Stimulated activated memory B cell treated with anti-CD40 and anti-IgM and Interleukin-4, amounts not matched to agents 10 μg/mL and 1 μg/mL and 100 μg/mL, for 72 hours (primary cell): ENCODE results near the gene HIVEP3.

ENCODE experiments used
- ATAC-seq: fragments of 150-1000 bp; cut with Tn5 transposase; 2 replicates; pipeline ENCODE4 v1.10.0; 2021
- H3K27ac Mint-ChIP-seq: one replicate; pipeline ENCODE4 v1.8.0; 2022; ENCODE audit warnings: mild to moderate bottlenecking, mixed read lengths
- H3K27me3 Mint-ChIP-seq: one replicate; pipeline ENCODE4 v1.8.0; 2022; ENCODE audit warnings: mixed read lengths
- H3K36me3 Mint-ChIP-seq: one replicate; pipeline ENCODE4 v1.8.0; 2022; ENCODE audit warnings: mixed read lengths
- H3K4me1 Mint-ChIP-seq: one replicate; pipeline ENCODE4 v1.8.0; 2022; ENCODE audit warnings: mixed read lengths
- H3K4me3 Mint-ChIP-seq: one replicate; pipeline ENCODE4 v1.8.0; 2022; ENCODE audit warnings: mild to moderate bottlenecking, moderate library complexity, mixed read lengths
- H3K9me3 Mint-ChIP-seq: one replicate; pipeline ENCODE4 v1.8.0; 2022; ENCODE audit warnings: mixed read lengths

HIVEP3 gene

GRCh38 chr1:41842326-41842725 is 76.4 kb downstream of the HIVEP3 start:
- Mint-ChIP-seq H3K36me3 (no peaks in the 10 kb centered on the region), H3K9me3 (no peaks in the 10 kb centered on the region), H3K4me3 (no peak overlapping the region), H3K4me1 (peaks cover 14% of the 10 kb centered on the region), H3K27me3 (peaks cover 14% of the 10 kb centered on the region), H3K27ac (no peak overlapping the region)
- ATAC-seq, result no peak

GRCh38 chr1:41840592-41841246 is 78.0 kb downstream of the HIVEP3 start:
- Mint-ChIP-seq H3K9me3 (no peaks in the 10 kb centered on the region), H3K36me3 (no peaks in the 10 kb centered on the region), H3K27ac (no peak overlapping the region), H3K4me1 (peaks cover 8% of the 10 kb centered on the region), H3K27me3 (peaks cover 14% of the 10 kb centered on the region), H3K4me3 (no peak overlapping the region)
- peak; percentile 55 for ATAC-seq

- H3K9me3 Mint-ChIP-seq, result no peaks in the 10 kb centered on the region
- H3K27me3 Mint-ChIP-seq, result peaks cover 14% of the 10 kb centered on the region
- no peak overlapping the region for H3K4me3 Mint-ChIP-seq
- no peaks in the 10 kb centered on the region for H3K36me3 Mint-ChIP-seq
- no peak overlapping the region for H3K27ac Mint-ChIP-seq
- no peak for ATAC-seq
- peaks cover 8% of the 10 kb centered on the region for H3K4me1 Mint-ChIP-seq
Measured at GRCh38 chr1:41838266-41838665, 80.5 kb downstream of the HIVEP3 start.

- no peaks in the 10 kb centered on the region for H3K9me3 Mint-ChIP-seq
- no peak overlapping the region for H3K27ac Mint-ChIP-seq
- ATAC-seq, result no peak
- H3K27me3 Mint-ChIP-seq, result peaks cover 14% of the 10 kb centered on the region
- peaks cover 8% of the 10 kb centered on the region for H3K4me1 Mint-ChIP-seq
- H3K4me3 Mint-ChIP-seq, result no peak overlapping the region
- no peaks in the 10 kb centered on the region for H3K36me3 Mint-ChIP-seq
Measured at GRCh38 chr1:41837691-41838090, 81.0 kb downstream of the HIVEP3 start.

- Mint-ChIP-seq H3K36me3 (no peaks in the 10 kb centered on the region), H3K27me3 (peaks cover 14% of the 10 kb centered on the region), H3K4me3 (no peak overlapping the region), H3K27ac (no peak overlapping the region), H3K4me1 (no peaks in the 10 kb centered on the region), H3K9me3 (no peaks in the 10 kb centered on the region)
- ATAC-seq, result no peak
Measured at GRCh38 chr1:41835485-41835884, 83.2 kb downstream of the HIVEP3 start.

- Mint-ChIP-seq H3K9me3 (no peaks in the 10 kb centered on the region), H3K36me3 (no peaks in the 10 kb centered on the region), H3K27ac (no peak overlapping the region), H3K27me3 (peaks cover 12% of the 10 kb centered on the region), H3K4me3 (no peak overlapping the region), H3K4me1 (no peaks in the 10 kb centered on the region)
- no peak for ATAC-seq
Measured at GRCh38 chr1:41833519-41834000, 85.2 kb downstream of the HIVEP3 start.

- no peaks in the 10 kb centered on the region for H3K9me3 Mint-ChIP-seq
- no peaks in the 10 kb centered on the region for H3K4me1 Mint-ChIP-seq
- no peak overlapping the region for H3K27ac Mint-ChIP-seq
- H3K27me3 Mint-ChIP-seq, result no peaks in the 10 kb centered on the region
- H3K4me3 Mint-ChIP-seq, result no peak overlapping the region
- ATAC-seq, result no peak
- no peaks in the 10 kb centered on the region for H3K36me3 Mint-ChIP-seq
Measured at GRCh38 chr1:41830726-41831125, 88.0 kb downstream of the HIVEP3 start.

- ATAC-seq, result no peak
- H3K4me3 Mint-ChIP-seq, result no peak overlapping the region
- H3K27ac Mint-ChIP-seq, result no peak overlapping the region
- no peaks in the 10 kb centered on the region for H3K27me3 Mint-ChIP-seq
- no peaks in the 10 kb centered on the region for H3K36me3 Mint-ChIP-seq
- H3K4me1 Mint-ChIP-seq, result no peaks in the 10 kb centered on the region
- no peaks in the 10 kb centered on the region for H3K9me3 Mint-ChIP-seq
Measured at GRCh38 chr1:41827991-41828570, 90.6 kb downstream of the HIVEP3 start.

GRCh38 chr1:41823471-41823870 is 95.3 kb downstream of the HIVEP3 start:
- Mint-ChIP-seq H3K36me3 (no peaks in the 10 kb centered on the region), H3K27me3 (no peaks in the 10 kb centered on the region), H3K27ac (no peak overlapping the region), H3K4me3 (no peak overlapping the region), H3K4me1 (peaks cover 10% of the 10 kb centered on the region), H3K9me3 (no peaks in the 10 kb centered on the region)
- ATAC-seq, result no peak

- no peaks in the 10 kb centered on the region for H3K27me3 Mint-ChIP-seq
- peaks cover 10% of the 10 kb centered on the region for H3K4me1 Mint-ChIP-seq
- no peaks in the 10 kb centered on the region for H3K9me3 Mint-ChIP-seq
- ATAC-seq, result no peak
- no peaks in the 10 kb centered on the region for H3K36me3 Mint-ChIP-seq
- H3K4me3 Mint-ChIP-seq, result no peak overlapping the region
- no peak overlapping the region for H3K27ac Mint-ChIP-seq
Measured at GRCh38 chr1:41822866-41823265, 95.9 kb downstream of the HIVEP3 start.

- no peaks in the 10 kb centered on the region for H3K9me3 Mint-ChIP-seq
- no peak overlapping the region for H3K27ac Mint-ChIP-seq
- no peaks in the 10 kb centered on the region for H3K27me3 Mint-ChIP-seq
- ATAC-seq, result no peak
- H3K4me1 Mint-ChIP-seq, result peaks cover 10% of the 10 kb centered on the region
- no peaks in the 10 kb centered on the region for H3K36me3 Mint-ChIP-seq
- no peak overlapping the region for H3K4me3 Mint-ChIP-seq
Measured at GRCh38 chr1:41819843-41820242, 98.9 kb downstream of the HIVEP3 start.

- Mint-ChIP-seq H3K36me3 (no peaks in the 10 kb centered on the region), H3K27me3 (no peaks in the 10 kb centered on the region), H3K9me3 (no peaks in the 10 kb centered on the region), H3K4me1 (peaks cover 10% of the 10 kb centered on the region), H3K4me3 (no peak overlapping the region), H3K27ac (no peak overlapping the region)
- no peak for ATAC-seq
Measured at GRCh38 chr1:41819069-41819468, 99.7 kb downstream of the HIVEP3 start.

GRCh38 chr1:41816061-41816460 is 102.7 kb downstream of the HIVEP3 start:
- no peaks in the 10 kb centered on the region for H3K36me3 Mint-ChIP-seq
- H3K27me3 Mint-ChIP-seq, result no peaks in the 10 kb centered on the region
- ATAC-seq, result no peak
- H3K4me1 Mint-ChIP-seq, result peaks cover 23% of the 10 kb centered on the region
- H3K9me3 Mint-ChIP-seq, result no peaks in the 10 kb centered on the region
- no peak overlapping the region for H3K27ac Mint-ChIP-seq
- H3K4me3 Mint-ChIP-seq, result no peak overlapping the region

GRCh38 chr1:41813755-41814745 is 104.7 kb downstream of the HIVEP3 start:
- H3K27me3 Mint-ChIP-seq, result no peaks in the 10 kb centered on the region
- H3K4me1 Mint-ChIP-seq, result peaks cover 38% of the 10 kb centered on the region
- no peak overlapping the region for H3K4me3 Mint-ChIP-seq
- H3K9me3 Mint-ChIP-seq, result no peaks in the 10 kb centered on the region
- H3K27ac Mint-ChIP-seq, result no peak overlapping the region
- ATAC-seq, result no peak
- H3K36me3 Mint-ChIP-seq, result no peaks in the 10 kb centered on the region

- Mint-ChIP-seq H3K27ac (no peak overlapping the region), H3K4me3 (no peak overlapping the region), H3K4me1 (peaks cover 38% of the 10 kb centered on the region), H3K36me3 (no peaks in the 10 kb centered on the region), H3K9me3 (no peaks in the 10 kb centered on the region), H3K27me3 (no peaks in the 10 kb centered on the region)
- ATAC-seq, result no peak
Measured at GRCh38 chr1:41813226-41813625, 105.5 kb downstream of the HIVEP3 start.
